Ishikawa (cell line): ENCODE measurements around the gene KIAA1217.

Source experiments
- CEBPB ChIP-seq: IDR thresholded peaks from 2 replicates; pipeline ENCODE4 v1.6.1; 2012
- CREB1 ChIP-seq: IDR thresholded peaks from 2 replicates; pipeline ENCODE4 v1.6.1; 2012; ENCODE audit warnings: low read depth
- EGR1 ChIP-seq: IDR thresholded peaks from 2 replicates; pipeline ENCODE4 v1.6.1; 2012
- EP300 ChIP-seq: IDR thresholded peaks from 2 replicates; pipeline ENCODE4 v1.6.1; 2012; ENCODE audit warnings: borderline replicate concordance
- FOXM1 ChIP-seq: IDR thresholded peaks from 2 replicates; pipeline ENCODE4 v1.6.1; 2012; ENCODE audit warnings: low read depth, borderline replicate concordance
- NFIC ChIP-seq: IDR thresholded peaks from 2 replicates; pipeline ENCODE4 v1.6.1; 2012
- RAD21 ChIP-seq: IDR thresholded peaks from 2 replicates; pipeline ENCODE4 v1.6.1; 2012; ENCODE audit warnings: low read depth
- REST ChIP-seq: IDR thresholded peaks from 2 replicates; pipeline ENCODE4 v1.6.1; 2012; ENCODE audit warnings: low read depth, mild to moderate bottlenecking
- TAF1 ChIP-seq: IDR thresholded peaks from 2 replicates; pipeline ENCODE4 v1.6.1; 2012; ENCODE audit warnings: low read depth, mild to moderate bottlenecking
- TCF12 ChIP-seq: IDR thresholded peaks from 2 replicates; pipeline ENCODE4 v1.6.1; 2012; ENCODE audit warnings: low read depth
- TEAD4 ChIP-seq: IDR thresholded peaks from 2 replicates; pipeline ENCODE4 v1.6.1; 2012
- USF1 ChIP-seq: IDR thresholded peaks from 2 replicates; pipeline ENCODE4 v1.6.1; 2012
- YY1 ChIP-seq: IDR thresholded peaks from 2 replicates; pipeline ENCODE4 v1.6.1; 2012; ENCODE audit warnings: low read depth
- ZBTB7A ChIP-seq: IDR thresholded peaks from 2 replicates; pipeline ENCODE4 v1.6.1; 2012; ENCODE audit warnings: low read depth
- TF ChIP-seq, protein P1 (sequence below): IDR thresholded peaks from 2 replicates; pipeline ENCODE4 v1.6.1; 2012

KIAA1217 gene

DNA sequence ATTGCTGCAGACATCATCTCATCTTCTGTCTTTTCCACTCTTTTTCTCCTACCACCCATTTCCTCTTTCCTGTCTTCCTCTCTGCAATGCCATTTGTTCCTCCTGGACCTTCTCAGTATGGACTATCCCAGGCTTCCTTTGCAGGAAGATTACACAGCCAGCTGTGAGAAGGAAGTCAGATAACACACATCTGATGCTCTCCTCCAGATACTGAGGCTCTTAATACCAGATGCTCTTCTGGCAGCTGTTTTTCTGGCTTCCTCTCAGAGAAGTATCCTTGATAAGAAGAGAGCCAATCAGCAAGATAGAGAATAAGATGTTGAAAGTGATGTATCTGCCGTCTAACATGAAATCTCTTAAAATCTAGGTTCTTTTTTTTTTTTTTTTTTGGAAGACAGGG is 14.4 kb downstream of the KIAA1217 start:
- TF ChIP-seq NFIC (no peak), TCF12 (no peak), RAD21 (no peak), CEBPB (no peak), ZBTB7A (no peak), EGR1 (no peak)
- TF ChIP-seq, protein P1, sequence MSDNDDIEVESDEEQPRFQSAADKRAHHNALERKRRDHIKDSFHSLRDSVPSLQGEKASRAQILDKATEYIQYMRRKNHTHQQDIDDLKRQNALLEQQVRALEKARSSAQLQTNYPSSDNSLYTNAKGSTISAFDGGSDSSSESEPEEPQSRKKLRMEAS: no peak

DNA sequence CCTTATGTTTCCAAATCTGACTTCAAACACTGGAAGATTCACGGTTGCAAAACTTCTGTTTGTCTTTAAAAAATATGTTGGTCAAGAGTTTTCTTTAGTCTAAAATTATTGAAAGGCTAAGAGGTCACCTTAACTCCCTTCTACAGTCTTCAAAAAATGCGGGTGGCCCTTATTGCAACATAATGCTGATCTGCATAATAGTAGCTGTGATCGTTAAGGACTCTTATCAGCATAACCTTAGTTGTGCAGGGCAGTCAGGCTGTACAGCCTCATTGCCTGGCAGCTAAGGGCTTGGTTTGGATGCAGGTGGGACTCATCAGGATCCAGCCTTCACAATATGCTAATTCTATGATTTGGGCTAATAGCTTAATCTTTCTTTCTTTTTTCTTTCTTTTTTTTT is 15.0 kb downstream of the KIAA1217 start:
- TF ChIP-seq EGR1: no peak
- TF ChIP-seq, protein P1: no peak
- no peak for TF ChIP-seq TEAD4
- no peak for TF ChIP-seq REST
- TF ChIP-seq NFIC: no peak
- TF ChIP-seq TAF1: no peak
- TF ChIP-seq USF1: no peak
- no peak for TF ChIP-seq ZBTB7A
- TF ChIP-seq CREB1: no peak
- no peak for TF ChIP-seq FOXM1
- no peak for TF ChIP-seq RAD21

DNA sequence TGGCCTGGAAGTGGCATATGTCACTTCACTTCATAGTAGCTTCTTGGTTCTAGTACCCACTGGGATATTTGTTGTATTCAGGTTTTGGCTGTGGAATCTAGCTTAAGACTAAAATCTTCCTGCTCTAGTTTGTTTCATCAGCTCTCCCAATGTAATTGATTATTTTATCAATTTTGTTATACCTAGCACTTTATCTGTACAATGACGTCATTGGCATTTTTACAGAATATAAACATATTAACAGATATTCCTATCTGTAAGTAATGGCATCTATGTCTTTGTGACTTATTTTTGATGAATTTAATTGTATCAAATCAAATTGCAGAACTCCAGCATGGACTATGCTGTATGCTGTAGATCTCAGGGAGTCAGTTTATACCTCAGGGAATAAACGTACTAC is 19.7 kb downstream of the KIAA1217 start:
- no peak for TF ChIP-seq TCF12
- TF ChIP-seq CEBPB: no peak
- TF ChIP-seq FOXM1: no peak
- TF ChIP-seq EGR1: no peak
- no peak for TF ChIP-seq EP300
- TF ChIP-seq ZBTB7A: no peak
- TF ChIP-seq REST: no peak
- TF ChIP-seq USF1: no peak
- TF ChIP-seq, protein P1: no peak
- TF ChIP-seq TAF1: no peak
- no peak for TF ChIP-seq RAD21
- no peak for TF ChIP-seq NFIC
- no peak for TF ChIP-seq CREB1
- TF ChIP-seq TEAD4: no peak

DNA sequence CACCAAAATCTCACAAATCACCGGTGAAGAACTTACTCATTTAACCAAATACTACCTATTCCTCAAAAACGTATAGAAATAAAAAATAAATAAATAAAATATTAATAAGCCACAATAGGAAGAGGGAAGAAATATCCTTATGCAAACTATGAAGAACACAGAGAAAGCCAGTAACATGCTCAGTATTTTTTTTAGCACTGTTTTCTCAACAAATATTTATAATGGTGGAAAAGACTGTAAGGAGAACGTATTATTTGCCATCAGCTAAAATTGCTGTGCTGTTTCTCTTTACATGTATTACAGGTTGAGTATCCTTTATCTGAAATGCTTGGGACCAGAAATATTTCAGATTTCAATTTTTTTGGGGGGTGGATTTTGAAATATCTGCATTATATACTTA is 21.0 kb downstream of the KIAA1217 start:
- TF ChIP-seq, protein P1: no peak
- TF ChIP-seq EGR1 (no peak), REST (no peak), USF1 (no peak), CEBPB (no peak), NFIC (no peak), ZBTB7A (no peak), TCF12 (no peak), FOXM1 (no peak), YY1 (no peak), TAF1 (no peak)
